HG02852 (cell line): ENCODE data around the gene CLDN16.

Experiments used
- ATAC-seq: cut with Tn5 transposase; IDR thresholded peaks from one replicate; pipeline ENCODE4 v1.9.1; 2021; ENCODE audit warnings: mild to moderate bottlenecking, moderate library complexity; ENCODE audit not compliant: unreplicated experiment

Gene CLDN16

DNA sequence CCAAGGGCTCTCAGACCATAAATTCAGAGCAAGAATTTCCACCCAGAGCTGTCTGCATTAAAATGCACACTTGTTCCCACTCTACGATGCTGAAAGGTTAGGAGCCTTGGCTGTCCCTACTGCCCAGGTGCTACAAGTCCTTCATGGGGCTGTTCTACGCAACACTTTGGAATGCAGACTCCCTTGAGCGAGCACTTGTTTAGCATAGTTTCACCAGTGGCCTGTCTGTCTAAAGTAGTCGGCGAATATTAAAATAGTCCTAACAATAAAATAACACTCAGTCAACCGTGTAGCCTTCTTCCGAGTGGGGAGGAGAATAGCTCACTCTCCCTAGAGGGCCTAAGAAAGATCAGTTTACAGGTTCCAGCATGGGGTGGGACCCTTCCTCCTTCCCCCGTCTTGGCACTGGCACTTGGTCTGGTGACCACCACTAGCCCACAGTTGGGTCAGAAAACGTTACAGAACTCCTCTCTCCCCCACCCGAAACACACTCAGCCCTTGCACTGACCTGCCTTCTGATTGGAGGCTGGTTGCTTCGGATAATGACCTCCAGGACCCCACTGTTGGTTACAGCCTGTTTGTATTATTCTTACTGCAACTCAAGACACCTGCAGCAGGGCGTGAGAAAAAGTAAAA is at the start of gene CLDN16:
CLDN16 (plus strand) TSS at position 586 of the 636 bp plus-strand sequence. CDS start 167 bp downstream, outside the sequence.
- ATAC-seq, result no peak

DNA sequence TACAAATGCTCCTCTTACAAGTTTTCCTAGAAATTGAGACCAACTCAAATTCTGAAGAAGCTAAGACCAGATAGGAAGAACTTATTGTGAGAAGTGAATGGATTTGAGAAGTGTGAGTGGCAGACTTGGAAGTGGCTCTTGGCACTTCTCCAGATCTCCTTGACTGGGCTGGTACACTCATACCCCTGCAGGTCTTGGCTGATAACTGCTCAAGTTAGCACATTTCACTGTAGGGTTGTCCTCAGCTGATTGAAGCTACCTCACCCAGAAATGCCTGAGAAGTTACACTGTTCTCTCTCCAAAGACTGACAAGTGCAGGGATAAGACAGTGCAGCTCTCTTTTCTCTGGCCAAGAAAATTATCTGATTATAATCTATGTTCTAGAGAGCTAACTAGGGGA is 49.2 kb upstream of the CLDN16 start:
- ATAC-seq, result no peak

DNA sequence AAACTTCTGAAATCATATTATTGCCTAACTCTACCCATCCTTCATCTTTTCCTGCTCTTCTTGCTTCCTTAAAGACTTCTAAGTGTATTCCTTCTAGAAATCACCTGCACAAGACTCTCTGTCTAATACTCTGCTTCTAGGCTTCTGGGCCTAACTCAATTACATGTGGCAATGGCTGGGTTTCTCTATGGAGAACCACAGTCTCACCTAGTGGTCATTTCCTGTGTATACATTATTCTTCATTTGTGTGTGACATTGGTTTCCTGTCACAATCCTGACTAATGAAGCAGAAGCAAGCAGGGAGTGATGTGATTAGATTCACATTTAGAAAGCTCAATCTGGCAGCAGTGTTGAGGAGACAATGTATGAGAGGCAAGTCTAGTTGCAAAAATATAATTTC is 48.8 kb upstream of the CLDN16 start:
- ATAC-seq, result no peak

- no peak for ATAC-seq
Observed at GRCh38 chr3:190340071-190340470, 47.9 kb upstream of the CLDN16 start.

- no peak for ATAC-seq
Observed at GRCh38 chr3:190345027-190345821, 42.7 kb upstream of the CLDN16 start.

GRCh38 chr3:190345878-190346277 is 42.1 kb upstream of the CLDN16 start:
- ATAC-seq, result no peak

DNA sequence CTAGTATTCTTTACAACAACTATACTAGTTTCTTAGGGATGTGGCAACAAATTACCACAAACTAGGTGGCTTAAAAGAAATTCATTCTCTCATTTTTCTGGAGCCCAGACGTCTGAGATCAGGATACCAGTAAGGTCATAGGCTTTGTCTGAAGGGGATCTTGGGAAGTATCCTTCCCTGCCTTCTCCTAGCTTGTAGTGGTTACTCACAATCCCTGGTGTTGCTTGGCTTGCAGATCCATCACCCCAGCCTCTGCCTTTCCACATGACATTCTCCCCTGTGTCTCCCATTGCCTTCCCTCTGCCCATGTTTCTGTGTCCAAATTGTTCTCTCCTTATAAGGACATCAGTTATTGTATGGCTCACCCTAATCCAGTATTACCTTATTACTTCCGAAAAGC is 41.4 kb upstream of the CLDN16 start:
- no peak for ATAC-seq

DNA sequence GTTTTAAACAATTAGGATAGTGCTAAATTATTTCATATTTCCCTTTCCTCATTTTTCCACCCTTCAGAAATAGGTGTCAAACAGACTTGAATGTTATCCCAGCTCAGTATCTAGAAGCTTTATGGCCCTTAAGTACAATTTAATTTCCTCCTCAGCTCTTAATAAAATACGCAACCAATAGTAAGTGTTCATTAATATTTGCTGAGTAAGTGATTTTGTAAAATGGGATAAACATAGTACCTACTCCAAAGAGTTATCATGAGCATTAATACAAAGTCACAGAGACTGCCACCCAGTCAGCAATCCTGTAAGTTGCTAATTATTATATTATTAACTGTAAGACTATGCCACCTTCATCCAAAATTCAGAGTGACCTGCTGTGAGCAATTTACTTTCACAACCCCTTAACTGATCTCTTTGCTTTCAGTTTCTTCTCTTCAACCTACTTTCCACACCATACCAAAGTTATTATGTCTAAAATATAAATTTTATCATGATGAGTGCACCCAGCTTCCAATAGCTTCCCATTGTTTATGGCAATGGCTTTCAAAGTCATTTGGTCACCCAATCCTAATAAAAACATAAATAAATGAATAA is 35.0 kb upstream of the CLDN16 start:
- no peak for ATAC-seq

DNA sequence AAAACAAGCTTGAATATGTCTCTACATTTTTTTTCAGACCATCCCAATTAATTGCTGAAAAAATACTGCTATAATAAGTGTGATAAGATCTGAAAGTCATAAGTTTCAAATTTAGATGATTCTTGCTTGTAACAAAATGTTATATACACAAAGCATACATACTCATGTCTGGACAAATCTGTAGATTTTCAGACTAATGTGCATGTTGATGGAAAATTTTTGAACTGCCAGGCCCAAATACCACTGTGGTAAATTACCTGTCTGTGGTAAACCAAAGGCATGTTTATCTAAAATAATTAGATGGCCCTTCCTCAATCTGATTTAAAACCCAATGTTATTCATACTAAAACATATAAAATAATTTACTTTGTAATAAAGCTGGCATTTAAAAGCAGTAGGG is 31.7 kb upstream of the CLDN16 start:
- no peak for ATAC-seq

DNA sequence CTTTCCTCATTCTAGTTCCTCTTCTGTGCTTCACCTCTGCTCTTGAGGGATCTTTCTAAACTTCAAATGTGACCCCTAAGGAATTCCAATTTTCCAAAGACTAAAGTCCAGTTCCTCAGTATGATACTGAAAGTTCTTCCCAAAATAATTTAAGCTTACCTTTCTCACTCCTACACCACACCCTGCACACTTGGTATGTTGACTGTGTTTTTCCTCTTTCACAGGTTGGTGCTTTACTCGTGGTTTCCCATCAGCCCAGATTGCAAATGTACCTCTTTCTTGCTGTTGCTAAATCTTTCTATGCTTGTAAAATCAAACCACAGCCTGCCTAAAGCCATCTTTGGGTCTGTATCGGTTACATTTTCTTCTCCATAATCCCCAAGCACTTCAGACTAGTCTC is 30.5 kb upstream of the CLDN16 start:
- ATAC-seq, result no peak

DNA sequence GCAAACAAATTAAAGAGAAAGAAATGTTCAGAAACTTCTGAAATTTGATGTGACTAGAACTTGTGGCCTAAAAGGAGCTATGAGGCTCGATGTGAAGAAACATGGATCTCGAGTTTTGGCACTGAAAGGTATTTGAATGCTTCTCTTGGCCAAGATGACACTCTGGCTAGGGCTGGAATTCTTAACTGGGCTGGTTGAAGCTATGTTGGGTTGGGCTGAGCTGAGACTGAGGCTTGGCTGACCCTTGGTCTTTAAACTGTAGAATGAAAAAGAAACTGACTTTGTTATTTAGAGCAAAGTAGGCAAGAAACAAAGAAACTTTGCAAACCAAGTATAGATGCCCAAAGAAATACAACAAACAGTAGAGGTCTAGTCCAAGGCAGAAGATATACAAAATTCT is 28.1 kb upstream of the CLDN16 start:
- no peak for ATAC-seq

GRCh38 chr3:190360228-190360627 is 27.7 kb upstream of the CLDN16 start:
- no peak for ATAC-seq

- no peak for ATAC-seq
Observed at GRCh38 chr3:190361791-190362190, 26.2 kb upstream of the CLDN16 start.

GRCh38 chr3:190362258-190362657 is 25.7 kb upstream of the CLDN16 start:
- no peak for ATAC-seq

DNA sequence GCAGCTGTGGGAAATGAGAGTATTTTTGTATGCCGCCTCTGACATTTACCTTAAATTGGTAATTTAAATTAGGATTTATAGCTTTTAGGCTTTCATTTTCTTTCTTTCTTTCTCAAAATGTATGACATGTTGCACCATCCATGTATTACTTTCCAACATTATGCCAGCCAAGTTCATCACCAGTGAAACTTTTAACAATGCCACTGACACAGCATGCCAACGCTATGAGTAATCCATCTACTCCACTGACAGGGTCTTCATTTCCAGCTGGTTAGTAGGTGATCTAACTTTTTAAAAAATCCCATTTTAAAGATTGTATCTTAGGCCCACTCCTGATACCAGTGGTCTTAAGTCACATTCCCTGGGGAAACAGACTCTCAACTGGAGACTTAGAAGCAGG is 21.8 kb upstream of the CLDN16 start:
- no peak for ATAC-seq

- no peak for ATAC-seq
Observed at GRCh38 chr3:190368881-190369280, 19.1 kb upstream of the CLDN16 start.

GRCh38 chr3:190369668-190370295 is 18.2 kb upstream of the CLDN16 start:
- ATAC-seq, result no peak

GRCh38 chr3:190370369-190370768 is 17.6 kb upstream of the CLDN16 start:
- ATAC-seq, result no peak

GRCh38 chr3:190371152-190371551 is 16.8 kb upstream of the CLDN16 start:
- no peak for ATAC-seq

DNA sequence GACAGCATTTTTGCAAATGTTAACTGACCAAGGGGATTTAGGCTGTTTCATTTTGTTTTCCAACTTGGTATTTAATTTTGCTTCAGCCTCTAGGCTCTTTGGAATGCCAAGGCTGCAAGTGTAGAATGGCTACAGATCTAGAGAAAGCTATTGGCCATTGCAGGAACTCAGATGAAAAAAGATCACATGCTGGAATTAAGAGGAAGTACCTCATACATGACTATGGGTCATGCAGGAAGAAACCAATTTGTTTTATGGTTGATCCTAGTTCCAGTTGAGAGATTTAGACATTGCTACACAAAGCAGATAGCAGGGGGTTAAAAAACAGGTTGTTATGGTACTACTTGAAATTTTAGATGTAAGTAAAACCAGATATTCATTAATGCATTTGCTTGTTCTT is 12.7 kb upstream of the CLDN16 start:
- no peak for ATAC-seq

- ATAC-seq, result no peak
Observed at GRCh38 chr3:190375671-190376070, 12.3 kb upstream of the CLDN16 start.
